SK-MEL-5 (cell line): ENCODE results near the gene NOL4L. TPM values are rescaled to one million over a fixed set of nuclear protein-coding genes. Genes with fewer than 3 reads are reported as not detected.

Experiments
- DNase-seq: peaks from one replicate; pipeline ENCODE4 v3.0.0-alpha.2; 2016; ENCODE audit warnings: low read depth, low spot score
- in situ Hi-C: cut with HindIII; loops from 2 replicates; pipeline ENCODE4 v1.10.0; 2016; ENCODE audit warnings: low sequenced_read_pairs, high pct_unique_total_duplicates, low pct_unique_long_range_greater_than_20kb
- total RNA-seq: library from RNA; depleted of rRNA; stranded (reverse); fragments of >200 nt; shearing (Covaris generic); gene quantifications from 2 replicates; pipeline ENCODE4 v1.2.3, GENCODE V29; 2014

The NOL4L gene
- total RNA-seq, 1 experiment from 2014 or later, result 2.1 TPM

DNA sequence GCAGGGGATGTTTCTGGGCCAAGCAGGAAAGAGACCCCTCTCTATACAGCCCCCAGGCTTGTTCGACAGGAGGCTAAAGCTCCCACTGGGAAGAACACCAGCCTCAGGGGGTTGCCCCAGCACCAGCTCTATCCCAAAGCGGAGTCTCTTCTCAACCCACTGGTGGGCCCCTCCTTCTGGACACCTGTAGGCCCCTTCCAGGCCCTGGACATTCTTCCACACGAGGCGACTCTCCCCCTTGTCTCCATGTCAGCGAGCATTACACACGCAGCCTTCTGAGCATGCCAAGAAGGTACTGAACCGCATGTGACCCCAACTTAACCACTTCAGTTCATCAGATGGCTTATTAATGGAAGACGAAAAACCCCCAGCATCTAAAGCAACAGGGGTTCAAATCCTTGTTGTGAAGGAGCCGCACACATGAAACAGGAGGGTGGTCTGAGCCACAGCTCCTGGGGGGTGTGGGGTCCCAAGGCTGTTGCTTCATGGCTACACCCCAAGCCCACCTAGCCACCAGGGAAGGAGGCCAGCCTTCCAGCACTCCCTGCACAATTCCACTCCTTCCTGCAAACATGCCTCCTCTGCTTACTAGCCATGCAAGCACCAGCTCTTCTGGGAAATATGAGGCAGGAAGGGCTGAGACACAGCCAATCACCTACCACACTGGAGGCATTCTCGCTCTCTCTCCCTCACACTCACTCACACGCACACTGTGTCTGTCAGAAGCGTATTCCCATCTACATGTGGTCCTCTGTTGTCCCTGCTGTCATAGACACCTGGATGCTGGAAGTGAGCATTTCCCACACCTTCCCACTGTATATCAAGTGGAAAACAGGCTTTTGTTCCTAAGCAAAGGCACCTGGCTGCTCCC, 104.5 kb downstream of the NOL4L start:
- in situ Hi-C loops, result no loop called here
- DNase-seq, result no peak

DNA sequence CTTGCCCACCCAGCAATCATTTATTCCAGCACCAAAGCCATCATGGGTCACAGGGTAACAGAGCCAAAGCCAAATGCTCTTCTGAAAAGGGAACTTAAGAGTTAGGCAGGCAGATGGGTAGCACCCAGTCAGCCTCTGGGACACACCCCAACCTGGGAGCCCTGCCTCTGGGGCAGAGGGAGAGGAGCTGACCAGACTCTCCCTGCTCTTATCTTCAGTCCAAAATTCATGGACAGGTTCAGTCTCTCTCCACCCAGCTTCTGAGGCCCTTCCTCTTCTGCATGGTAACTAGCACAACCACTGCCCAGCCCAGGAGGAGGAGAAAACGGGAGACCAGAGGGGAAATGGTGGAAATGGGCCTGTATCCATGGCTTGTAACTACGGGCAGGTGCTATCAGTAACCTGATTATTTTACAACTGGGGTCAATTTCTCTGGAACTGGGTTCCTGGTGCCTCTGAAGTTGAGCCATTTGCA, 105.4 kb downstream of the NOL4L start:
- no peak for DNase-seq
- in situ Hi-C loops, result no loop called here

DNA sequence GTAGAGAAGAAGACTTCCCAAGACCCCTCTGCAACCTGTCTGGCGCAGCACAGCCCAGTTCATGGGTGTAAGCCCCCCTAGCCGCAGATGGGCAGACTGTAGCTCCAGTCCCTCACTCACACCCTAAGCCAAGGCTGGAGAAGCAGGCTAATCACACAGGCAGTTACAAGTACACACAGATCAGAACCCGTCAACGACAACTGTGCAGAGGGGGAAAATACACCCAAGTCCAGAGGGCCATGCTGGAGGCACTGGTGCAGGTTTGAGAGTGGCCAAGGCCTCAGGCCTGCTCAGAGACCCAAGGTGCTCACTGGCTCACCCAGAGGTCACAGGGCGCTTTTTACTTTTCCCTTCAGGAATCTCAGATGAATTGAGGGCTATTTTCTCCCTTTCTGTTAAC, 106.1 kb downstream of the NOL4L start:
- DNase-seq, result no peak
- in situ Hi-C loops, result no loop called here

DNA sequence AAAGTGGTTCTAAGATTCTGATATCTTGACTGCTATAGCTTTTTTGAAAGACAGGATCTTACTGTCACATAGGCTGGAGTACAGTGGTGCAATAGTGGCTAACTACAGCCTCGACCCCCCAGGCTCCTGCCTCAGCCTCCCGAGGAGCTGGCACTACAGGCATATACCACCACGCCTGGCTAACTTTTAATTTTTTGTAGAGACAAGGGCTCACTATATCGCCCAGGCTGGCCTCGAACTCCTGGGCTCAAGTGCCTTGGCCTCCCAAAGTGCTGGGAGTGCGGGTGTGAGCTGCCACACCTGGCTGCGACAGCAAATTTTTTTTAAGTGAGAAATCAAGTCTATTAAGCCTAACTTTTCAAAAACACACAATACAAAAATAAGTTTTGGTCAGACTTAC, 106.6 kb downstream of the NOL4L start:
- in situ Hi-C loops, result no loop called here
- no peak for DNase-seq

GRCh38 chr20:32477594-32478512, 107.3 kb downstream of the NOL4L start:
- DNase-seq, result no peak
- in situ Hi-C loops, result no loop called here

- in situ Hi-C loops, result no loop called here
- no peak for DNase-seq
Measured at GRCh38 chr20:32476684-32477593, 108.2 kb downstream of the NOL4L start.

DNA sequence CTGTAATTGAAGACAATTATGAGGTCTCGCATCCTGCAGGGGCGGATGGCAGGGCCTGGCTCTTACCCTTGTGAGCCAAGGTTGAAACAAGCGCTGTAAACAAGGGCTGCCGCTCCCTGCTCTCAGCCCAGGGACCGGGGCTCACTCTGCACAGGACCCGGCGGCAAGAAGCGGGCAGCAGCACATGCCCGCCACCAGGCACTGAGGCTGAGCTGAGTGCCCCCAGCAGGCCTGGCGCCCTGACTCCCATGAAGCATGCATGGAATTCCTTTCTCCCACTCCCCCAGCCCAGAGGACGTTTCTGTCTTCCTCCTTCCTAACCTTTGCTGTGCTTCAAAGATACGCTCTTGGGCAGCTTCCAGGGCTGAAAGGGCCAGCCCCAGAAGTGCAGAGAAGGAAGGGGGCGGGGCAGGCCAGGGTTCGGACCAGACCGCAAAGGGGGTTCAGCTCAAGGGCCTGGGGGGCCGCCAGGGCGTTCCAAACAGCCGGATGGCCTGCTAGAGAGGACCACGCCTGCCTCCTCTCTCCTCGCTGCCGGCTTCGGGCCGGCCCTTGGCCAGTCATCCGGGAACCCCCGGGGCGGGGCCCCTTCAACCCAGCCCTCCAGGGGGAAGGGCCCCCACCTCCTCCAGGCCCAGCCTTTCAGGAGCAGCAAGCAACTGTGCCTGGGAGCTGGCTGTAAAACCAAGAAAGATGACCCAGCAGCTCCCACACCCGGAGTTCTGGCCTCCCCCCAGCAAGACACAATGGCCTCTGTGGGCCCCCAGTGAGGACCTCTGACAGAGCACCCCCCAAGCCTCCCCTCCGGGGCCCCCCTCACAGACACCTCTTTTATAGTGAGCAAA, 109.9 kb downstream of the NOL4L start:
- in situ Hi-C loops, result no loop called here
- DNase-seq, result no peak

DNA sequence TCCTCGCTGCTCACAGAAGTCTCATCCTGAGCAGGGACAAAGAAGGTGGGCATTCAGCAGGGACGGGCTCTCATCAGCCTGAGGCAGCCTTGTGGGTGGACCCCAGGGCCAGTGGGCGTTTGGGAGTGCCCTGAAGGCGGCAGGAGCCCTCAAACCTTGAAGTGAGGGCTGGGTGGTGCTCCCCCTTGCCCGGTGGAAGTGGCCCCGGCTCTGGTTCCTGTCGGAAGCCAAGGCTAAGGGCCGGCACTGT, 110.5 kb downstream of the NOL4L start:
- in situ Hi-C loops, result no loop called here
- no peak for DNase-seq

- in situ Hi-C loops, result no loop called here
- no peak for DNase-seq
Measured at GRCh38 chr20:32474009-32474716, 111.0 kb downstream of the NOL4L start.

DNA sequence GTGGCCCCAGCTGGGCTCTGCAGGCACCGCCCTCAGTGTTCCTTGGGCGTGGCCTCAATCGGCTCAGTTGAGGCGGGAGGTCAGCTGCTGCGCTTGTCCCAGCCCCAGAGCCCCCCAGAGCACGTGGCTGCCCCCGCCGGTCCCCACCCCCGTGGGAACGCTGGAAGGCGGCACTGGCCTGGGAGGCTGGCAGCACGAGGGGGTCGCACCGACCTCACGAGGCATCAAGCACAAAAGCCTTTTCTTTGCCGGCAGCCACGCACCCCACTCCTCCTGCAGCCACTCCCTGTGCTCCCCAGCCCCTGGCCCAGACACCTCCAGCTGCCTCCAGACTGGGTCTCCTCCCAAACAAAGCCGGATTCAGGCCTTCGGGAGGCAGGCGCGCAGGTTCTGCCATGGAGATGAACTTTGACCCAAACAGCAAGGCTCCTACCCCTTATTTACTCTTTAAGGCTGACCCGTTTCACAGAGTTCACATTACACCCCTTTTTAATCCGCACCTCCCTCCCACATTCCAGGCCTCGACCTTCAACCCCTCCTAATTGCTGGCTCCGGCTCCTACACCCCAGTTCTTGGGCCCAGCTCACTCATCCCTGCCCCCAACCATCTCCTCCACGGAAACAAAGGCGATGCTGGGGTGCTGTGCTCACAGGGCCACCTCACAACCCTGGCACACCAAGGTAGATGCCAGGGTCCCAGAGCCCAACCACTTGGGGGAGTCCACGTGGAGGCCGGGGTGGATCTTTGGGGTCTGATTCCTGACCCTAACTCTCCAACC, 111.7 kb downstream of the NOL4L start:
- in situ Hi-C loops, result no loop called here
- no peak for DNase-seq

- no peak for DNase-seq
- in situ Hi-C loops, result no loop called here
Measured at GRCh38 chr20:32472581-32473207, 112.4 kb downstream of the NOL4L start.

DNA sequence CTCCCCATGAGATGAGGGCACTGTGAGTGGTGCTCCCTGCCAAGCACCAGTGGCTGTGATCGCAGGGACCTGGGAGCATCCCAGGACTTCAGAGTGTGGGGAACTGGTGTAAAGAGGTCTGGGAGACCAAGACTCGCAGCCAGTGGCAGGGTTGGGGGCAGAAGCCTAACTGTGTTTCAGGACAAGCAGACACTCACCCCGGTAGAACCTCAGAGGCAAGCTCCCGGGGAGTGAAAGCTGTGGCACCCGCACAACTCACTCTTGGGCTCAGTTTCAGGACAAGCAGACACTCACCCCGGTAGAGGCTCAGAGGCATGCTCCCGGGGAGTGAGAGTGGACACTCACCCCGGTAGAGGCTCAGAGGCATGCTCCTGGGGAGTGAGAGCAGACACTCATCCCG, 114.2 kb downstream of the NOL4L start:
- no peak for DNase-seq
- in situ Hi-C loops, result no loop called here

- peak; percentile 47 for DNase-seq
- in situ Hi-C loops, result no loop called here
Measured at GRCh38 chr20:32470025-32470861, 114.9 kb downstream of the NOL4L start.

GRCh38 chr20:32468860-32469259, 116.3 kb downstream of the NOL4L start:
- in situ Hi-C loops, result no loop called here
- DNase-seq, result no peak

GRCh38 chr20:32468313-32468640, 116.9 kb downstream of the NOL4L start:
- in situ Hi-C loops, result no loop called here
- no peak for DNase-seq
